Hematopoietic multipotent progenitor cell treated with erythropoietin and hydrocortisone succinate and interleukin-3 and kit ligand, for 17 days (in vitro differentiated cells): ENCODE results near the gene TBC1D22A.
A peak's percentile ranks its signal among the peaks of the same experiment; 100 is the strongest.
"Not testable (repeated sequence)": the region's sequence is repeated elsewhere in the genome, so short reads cannot be mapped to it uniquely, and the experiment has no call there.

ENCODE experiments used
- DNase-seq: peaks from one replicate; pipeline ENCODE4 v3.0.0-alpha.2; 2015; ENCODE audit warnings: low spot score

Gene TBC1D22A, protein sequence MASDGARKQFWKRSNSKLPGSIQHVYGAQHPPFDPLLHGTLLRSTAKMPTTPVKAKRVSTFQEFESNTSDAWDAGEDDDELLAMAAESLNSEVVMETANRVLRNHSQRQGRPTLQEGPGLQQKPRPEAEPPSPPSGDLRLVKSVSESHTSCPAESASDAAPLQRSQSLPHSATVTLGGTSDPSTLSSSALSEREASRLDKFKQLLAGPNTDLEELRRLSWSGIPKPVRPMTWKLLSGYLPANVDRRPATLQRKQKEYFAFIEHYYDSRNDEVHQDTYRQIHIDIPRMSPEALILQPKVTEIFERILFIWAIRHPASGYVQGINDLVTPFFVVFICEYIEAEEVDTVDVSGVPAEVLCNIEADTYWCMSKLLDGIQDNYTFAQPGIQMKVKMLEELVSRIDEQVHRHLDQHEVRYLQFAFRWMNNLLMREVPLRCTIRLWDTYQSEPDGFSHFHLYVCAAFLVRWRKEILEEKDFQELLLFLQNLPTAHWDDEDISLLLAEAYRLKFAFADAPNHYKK

DNA sequence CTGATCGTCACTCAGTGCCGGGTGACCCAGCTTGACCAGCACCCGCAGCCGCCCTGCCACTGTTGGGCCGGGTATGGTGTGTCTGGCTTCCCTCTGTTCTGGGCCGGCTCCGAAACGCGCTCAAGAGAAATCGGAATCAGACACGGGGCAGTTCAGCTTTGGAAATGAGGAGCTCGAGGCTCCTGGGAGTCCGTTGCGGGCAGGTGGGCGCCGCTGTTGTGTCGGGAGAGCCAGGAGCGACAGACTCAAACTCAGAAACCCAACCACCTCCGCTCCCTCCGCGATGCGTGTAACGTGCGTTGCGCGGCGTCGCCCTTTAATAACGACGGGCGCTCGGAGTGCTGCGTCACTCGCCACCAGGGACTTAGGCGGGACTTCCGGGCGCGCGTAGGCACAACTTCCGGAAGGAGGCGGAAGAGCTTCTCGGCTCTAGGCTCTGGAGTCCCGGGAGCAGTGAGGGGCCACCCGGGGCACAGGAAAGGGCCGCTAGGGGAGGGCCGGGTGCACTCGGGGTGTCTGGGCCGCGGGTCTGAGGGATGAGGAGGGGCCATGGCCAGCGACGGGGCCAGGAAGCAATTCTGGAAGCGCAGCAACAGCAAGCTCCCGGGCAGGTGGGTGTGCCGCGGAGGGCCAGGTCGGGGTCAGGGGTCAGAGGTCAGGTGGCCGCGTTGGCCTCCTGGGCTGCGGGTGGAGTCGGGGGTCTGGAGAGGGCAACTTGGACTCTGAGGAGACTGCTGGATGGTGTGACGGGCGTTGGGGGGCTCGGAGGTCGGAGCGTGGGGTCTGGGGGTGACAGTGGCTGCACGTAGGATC lies at the start of gene TBC1D22A:
TBC1D22A (plus strand) TSS at position 413 of the 813 bp plus-strand sequence; CDS start at position 550, 137 bp downstream.
- DNase-seq: peak; percentile 94

DNA sequence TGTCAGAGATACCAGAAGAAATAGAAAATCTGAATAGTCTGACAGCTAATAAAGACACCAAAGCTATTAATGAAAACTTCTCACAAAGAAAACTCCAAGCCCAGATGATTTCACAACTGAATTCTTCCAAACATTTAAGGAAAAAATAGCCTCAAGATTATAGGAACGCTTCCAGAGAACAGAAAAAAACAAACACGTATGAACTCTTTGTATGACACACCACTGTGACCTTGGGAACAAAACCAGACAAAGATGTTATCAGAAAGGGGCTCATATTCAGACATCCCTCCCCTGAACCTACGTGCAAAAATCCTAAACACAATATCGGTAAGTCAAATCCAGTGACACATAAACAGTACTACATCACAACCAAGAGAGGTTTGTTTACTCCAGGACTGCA lies 47.9 kb upstream of the TBC1D22A start:
- no peak for DNase-seq

DNA sequence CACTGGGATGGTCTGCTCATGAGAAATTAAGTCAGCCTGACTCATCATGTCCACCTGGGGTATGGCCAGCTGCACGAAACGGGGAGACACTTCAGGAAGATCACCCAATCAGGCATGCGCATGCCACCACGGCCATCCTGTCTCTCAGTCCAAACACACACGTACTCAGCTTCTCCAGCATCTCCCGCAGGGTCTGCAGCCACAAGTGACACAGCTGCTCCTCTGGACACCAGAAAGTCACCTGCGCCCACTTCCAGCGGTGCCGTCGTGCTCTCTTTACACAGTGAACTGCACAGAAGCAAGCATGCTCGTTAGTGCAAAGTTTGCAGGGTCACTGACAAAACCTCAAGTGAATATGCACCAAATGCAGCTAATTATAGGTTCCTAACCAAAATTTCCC lies 42.5 kb upstream of the TBC1D22A start:
- DNase-seq: no peak

DNA sequence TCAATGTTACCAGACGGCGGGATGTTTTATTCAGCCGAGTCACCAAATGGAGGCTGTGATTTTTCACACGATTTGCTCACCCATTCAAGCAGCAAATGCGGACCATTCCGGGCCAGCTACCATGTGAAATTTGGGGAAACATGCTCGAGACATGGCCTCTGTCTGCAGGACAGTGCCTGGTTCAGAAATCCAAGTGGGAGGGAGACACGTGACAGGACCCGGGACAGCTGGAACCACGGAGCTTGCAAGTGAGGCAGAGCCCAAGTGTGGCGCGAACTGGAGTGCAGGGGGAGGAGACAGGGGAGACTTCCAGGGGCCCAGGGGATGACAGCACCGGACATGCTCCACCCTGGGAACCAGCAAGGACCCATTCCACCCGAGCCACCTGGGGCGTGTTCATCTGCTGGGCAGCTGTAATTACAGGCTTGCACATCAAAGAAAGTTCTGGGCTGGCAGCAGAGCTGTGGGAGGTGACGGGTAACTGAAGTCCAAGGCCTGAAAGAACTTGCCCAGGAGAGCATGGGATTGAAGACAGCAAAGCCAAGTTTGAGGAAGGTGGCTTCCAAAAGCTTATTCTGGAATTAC lies 40.9 kb upstream of the TBC1D22A start:
- DNase-seq: no peak

DNA sequence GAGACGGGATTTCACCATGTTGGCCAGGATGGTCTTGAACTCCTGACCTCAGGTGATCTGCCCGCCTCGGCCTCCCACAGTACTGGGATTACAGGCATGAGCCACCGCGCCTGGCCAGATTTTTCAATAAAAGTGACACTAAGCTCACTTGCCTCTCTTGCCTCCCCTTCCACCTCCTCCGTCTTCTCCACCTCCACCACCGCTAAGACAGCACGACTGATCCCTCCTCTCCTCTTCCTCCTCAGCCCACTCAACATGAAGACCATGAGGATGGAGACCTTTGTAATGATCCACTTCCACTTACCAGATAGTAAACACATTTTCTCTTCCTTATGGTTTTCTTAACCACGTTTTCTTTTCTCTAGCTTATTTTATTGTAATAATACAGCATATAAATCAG lies 38.6 kb upstream of the TBC1D22A start:
- no peak for DNase-seq

DNA sequence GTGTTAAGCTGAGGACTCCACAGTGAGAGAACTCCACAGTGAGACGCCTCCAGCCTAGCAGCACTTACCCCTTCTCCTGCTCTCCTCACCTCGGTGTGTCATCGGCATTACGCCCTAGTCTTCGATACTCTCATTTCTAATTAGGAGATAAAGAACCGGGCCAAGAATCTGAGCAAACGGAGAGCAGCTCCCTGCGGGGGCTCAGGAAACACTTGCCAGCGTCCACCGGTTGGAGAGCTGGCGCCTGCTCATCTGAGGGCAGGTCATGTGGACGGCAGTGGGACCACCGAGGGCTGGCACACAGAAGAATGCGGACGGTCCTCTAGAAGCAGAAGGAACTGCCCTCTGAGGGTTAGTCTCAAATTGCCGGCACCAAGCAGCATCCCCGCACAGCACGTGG lies 37.4 kb upstream of the TBC1D22A start:
- no peak for DNase-seq

DNA sequence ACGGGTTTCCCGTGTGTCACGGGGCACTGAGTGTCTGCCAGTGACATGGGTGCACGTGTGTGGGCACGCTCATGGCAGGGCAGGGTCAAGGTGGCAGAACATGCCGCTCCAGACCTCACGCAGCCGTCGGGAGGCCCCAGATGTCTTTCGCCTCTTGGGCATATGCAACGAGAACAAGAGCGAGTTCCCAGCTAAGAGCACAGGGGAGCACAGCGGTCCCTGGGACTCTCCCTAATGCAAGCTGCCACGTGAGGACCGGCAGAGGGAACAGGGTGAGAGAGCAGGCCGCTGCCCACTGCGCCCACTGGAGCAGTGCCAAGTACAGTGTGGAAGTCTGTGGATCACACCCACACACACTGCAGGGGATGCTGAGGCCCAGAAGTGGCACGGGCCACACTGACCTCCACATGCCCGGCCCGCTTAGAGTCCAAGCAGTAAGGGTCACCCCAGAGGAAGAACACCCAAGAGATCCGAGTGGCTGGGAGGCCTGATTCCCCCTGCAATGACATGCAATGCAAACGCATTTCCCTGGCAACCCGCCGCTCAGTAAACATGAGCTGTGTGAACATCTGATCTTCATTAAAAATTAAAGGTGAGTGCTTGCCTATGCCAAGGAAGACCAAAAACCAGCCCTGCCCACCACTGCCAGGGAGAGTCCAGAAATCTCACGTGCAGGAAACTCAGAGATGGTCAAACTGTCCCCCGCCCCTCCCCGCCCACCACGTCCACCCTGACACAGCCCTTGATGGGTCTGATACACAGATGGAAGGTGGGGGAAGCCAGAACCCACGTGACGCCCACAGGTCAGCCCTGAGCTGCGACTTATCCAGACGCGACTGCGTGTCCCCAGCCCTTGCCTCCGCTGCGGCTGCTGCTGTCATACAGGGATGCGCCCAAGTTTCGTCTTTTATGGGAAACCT lies 36.1 kb upstream of the TBC1D22A start:
- DNase-seq: no peak

DNA sequence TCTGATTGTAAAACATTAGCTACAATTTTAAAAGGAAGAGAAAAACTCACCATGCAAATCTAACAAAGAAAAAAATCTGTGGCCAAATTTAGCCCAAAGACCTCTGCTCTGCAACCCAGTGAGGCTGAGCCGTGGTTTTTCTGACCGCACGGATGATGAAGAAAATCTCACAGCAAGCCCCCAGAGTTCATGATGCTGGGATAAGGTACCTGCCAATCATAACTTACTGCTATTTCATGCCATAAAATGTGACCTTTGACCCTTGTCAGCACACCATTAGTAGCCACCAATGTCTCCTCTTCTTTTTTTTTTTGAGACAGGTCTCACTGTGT lies 35.5 kb upstream of the TBC1D22A start:
- no peak for DNase-seq

DNA sequence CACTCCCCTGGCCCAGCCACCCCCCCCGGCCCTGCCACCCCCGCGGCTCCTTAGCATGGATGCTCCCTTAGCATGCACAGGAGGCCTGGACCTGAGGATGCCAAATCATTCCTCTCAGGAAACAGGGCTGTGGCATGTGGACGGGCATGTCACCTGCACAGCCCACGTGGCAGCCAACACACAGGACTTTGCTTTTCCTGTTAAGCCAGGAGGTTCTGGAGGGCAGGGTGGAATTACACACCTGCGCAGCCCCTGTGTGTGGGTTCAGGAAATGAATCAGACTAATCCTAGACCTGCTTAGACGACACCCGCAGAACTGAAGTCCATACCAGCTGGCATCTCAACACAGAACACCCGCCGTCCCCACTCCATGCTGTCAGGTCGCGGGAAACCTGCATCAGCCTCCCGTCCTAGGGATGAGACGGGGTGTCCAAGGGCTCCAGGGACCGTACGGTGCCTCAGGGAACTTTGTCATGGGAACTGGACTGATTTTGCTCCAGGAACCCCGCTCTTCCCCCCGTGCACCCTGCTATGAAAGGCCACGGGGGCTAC lies 34.6 kb upstream of the TBC1D22A start:
- no peak for DNase-seq

DNA sequence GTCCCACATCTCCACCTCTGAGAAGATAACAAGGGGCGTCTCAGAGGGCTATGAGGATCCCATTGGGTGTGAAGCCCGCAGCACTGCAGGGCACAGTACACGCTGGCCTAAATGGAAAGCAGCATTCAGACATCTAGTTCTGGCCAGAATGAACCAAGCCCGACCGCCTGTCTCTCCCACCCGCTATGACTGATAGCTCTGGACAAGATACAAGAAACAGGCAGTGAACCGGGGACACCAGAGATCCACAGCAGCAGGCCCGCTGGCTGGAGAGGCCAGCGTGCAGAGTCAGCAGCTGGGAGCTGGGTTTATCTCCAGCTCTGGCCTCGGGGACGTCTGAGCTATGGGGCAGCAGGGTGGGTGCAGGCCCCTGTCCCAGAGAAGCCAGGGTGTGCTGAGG lies 34.0 kb upstream of the TBC1D22A start:
- no peak for DNase-seq

DNA sequence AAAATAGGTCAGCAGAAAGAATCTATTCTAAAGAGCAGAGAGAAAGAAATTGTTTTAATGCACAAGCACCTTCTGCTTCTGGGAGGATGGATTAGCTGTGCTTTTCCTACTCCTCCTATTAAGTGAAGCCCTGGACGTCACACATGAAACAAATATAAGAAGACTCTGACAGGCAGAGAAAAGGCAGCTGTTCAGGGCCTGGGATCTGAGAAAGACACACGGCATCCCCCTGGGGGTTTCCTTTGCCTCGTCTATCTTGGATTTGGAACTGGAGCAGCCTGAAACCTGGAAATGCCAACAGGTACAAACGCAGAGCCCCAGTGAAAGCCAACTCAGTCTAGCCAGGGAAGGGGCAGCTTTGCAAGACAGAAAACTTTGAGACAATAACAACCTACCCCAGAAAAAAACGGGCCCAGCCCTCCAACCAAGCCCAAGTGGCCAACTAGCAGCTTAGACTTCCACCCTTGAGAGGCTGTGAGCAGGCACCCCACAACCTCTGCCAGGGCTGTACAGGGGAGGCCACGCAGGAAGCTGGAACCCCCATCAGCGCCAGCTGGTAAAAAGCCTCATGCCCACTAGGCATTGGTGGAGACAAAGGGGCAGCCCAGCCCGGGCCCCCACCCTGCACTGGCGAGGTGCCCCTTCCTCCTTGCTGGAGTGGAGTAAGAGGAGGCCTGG lies 31.7 kb upstream of the TBC1D22A start:
- DNase-seq: no peak

DNA sequence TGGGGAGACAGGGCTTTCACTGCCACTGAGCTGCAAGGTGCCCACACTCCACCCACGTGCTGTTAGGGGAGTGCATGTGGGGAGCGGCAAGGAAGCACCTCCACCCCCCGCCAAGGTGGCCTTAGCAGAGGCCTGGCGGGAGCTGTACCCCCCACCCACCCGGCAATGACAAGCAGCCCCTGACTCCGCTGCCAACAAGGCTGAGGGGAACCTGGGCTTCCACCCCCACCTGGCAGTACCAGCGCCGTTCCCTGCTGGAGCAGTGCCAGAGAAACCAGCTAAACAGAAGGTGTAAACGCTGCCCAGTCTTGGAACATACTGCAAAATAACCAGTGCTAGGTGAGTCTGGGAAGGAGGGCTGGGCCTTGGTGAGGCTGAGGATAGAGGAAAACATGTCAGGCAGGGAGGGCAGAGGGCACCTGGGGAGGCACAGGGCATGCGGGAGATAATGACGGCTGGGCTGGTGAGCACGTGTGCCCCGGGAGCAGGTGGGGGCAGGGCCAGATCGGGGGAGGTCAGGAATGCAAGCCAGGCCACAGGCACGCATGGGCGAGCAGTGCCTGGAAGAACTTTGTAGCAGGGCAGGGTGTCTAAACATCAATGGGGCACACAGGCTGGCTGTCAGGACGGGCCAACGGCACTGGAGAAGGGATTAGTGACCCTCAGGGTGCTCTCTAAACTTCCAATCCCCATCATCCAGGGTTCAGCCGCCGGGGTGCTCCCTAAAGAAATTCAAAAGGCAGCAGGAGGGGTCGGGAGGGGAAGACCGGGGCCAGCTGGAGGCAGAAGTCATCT lies 31.0 kb upstream of the TBC1D22A start:
- DNase-seq: no peak

DNA sequence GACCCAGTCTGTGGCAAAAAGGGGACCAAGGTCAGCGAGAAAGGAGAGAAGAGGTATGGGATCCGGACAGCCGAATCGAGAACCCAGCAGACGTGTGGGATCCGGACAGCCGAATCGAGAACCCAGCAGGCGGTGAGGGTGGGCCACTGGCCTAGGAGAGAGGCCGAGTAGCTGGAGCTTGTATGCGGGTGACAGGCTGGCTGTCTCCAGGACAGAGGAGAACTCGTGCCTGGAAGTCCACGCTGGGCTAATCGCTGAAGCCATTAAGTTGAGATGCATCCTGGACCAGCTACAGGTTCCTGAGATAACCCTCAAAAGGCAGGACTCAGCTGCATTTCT lies 30.4 kb upstream of the TBC1D22A start:
- DNase-seq: no peak

DNA sequence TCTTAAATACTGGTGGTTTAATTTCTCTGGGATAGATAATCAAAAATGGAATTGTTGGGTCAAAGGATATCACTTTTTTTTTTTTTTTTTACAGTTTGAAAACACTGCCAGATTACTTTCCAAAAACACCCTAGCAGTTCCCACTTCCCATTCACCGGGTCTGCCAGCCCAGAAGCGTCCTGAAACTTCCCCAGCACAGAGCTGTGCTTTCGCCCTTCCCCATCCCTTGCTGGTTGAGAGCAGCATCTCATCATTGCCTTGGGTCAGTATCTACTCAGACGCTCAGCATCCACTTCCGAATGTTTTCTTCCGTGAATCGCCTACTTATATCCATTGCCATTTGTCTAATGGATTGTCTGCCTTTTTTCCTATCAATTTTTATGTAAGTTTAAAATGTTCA lies 29.9 kb upstream of the TBC1D22A start:
- no peak for DNase-seq

DNA sequence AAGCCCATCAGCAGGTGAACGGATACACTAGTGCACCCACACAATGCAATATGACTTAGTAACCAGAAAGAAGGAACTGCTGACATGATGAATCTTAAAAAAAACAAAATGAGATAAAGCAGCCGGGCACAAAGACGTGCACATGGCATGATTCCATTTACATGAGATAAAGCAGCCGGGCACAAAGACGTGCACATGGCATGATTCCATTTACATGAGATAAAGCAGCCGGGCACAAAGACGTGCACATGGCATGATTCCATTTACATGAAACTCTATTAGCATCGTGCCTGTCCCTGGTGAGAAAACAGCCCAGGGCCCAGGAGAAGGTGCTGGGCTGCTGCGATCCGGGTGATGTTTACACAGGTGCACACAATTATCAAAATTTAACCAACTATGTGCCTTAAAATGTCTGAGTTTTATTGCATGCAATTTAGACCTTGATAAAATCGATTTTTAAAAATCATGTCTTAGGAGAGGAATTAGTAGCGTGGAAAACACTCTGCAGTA lies 28.2 kb upstream of the TBC1D22A start:
- DNase-seq: not testable (repeated sequence)

DNA sequence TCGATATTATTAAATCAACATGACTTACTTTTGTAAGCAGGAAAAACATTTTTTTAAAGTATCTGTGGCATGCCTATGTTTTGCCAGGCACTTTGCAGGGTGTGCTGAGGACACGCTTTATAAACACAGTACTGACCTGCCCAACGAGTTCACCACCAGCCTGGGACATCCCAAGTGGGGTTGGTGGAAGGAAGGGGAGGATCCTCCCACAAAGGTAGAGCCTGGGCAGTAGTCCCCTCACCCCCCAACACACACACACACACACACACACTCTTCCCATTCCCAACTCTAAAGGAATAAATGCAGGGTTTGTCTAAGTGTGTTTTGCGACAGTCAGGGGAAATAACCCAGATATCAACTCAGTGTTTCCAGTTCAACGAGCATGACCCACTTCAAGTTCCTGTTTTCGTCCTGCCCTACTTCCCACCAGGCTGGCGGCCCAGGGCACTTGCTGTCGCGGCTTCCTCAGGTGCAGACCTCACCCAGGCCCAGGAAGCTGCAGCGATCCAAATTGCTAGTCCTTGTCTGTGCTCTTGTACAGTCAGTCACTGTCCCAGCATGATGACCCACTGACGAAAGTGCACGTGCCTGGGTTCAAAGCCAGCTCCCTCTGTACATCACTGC lies 27.5 kb upstream of the TBC1D22A start:
- DNase-seq: no peak

DNA sequence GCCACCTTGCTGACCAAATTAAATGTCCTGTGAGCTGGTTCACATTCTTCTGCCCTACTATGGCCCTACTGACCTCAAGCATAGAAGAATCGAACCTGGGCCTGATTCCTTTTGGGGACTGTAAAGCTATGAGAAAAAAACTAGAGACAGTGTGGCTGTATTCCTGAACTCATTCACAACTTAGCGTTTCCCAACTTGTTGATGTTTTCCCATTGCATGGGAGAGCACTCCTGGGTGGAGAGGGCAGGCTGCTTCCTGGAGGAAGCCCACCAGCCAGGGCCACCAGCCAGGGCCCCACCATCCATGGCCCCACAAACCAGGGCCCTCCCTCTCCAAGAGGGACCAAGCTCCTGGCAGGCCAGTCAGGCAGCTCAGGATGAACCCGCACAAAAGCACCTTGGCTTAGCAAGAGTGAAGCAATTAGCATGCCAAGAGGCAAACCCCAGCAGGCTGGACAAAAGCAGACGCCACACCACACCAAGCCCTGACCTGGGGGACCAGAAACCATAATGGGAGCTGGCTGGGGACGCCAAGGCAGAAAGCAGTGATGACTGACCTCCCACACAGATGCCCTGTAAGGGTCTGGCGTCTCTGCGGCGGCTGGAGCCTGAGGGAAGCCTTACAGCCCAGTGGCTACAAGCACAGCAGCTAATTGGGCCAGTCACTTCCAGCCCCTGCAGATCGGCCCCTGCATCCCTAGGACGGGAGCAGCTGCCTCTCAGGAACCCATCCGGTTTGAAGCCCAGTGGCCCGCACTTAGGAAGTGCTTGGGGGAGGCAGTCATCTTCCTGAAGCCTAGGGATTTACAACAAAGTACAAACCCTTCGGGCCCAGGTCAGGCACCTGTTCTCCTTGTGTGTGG lies 26.5 kb upstream of the TBC1D22A start:
- DNase-seq: no peak

DNA sequence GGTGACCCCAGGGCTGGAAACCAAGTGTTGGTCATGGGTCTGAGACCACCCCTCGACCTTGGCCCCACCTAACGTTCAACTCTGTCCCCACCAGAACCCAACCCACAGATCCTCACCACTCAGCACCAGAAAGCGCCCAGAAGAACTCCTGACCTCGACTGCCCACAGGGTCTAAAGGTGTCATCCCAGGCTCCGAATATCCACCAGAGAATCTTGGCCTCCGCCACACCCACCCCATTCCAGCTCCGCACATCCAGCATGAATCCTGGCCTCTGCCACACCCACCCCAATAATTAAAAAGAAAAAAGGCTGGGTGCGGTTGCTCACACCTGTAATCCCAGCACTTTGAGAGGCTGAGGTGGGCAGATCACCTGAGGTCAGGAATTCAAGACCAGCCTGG lies 25.7 kb upstream of the TBC1D22A start:
- no peak for DNase-seq
